Lower lobe of right lung (tissue), 2 donors: ENCODE results near the gene IL12A. TPM values are rescaled to one million over a fixed set of nuclear protein-coding genes. Genes with fewer than 3 reads are reported as not detected.

Experiments
- ATAC-seq, 2 donors: fragments of 200-7000 bp; cut with Tn5 transposase; one replicate each; pipeline ENCODE4 v1.9.1; 2020 to 2022; ENCODE audit warnings: mild to moderate bottlenecking in 2 of 2, moderate library complexity in 2 of 2
- DNase-seq: peaks from one replicate; pipeline ENCODE4 v3.0.0-alpha.2; 2020
- H3K27ac ChIP-seq: fragments of 200-600 bp; one replicate; pipeline ENCODE4 v1.8.0; 2022
- H3K27me3 ChIP-seq: fragments of 200-600 bp; one replicate; pipeline ENCODE4 v1.8.0; 2022; ENCODE audit warnings: low read depth
- H3K36me3 ChIP-seq: fragments of 200-600 bp; one replicate; pipeline ENCODE4 v1.8.0; 2022; ENCODE audit warnings: mild to moderate bottlenecking
- H3K4me1 ChIP-seq: fragments of 200-600 bp; one replicate; pipeline ENCODE4 v1.8.0; 2022
- H3K4me3 ChIP-seq: fragments of 200-600 bp; one replicate; pipeline ENCODE4 v1.8.0; 2022; ENCODE audit warnings: mild to moderate bottlenecking
- H3K9me3 ChIP-seq: fragments of 200-600 bp; one replicate; pipeline ENCODE4 v1.8.0; 2022
- intact Hi-C: fragments of 100-400 bp; cut with DNase I; formaldehyde crosslinking; loops from one replicate; pipeline ENCODE4 v1.11.0; 2022
- total RNA-seq: library from RNA; stranded (reverse); fragmentation: NEBNext Ultra II Directional; extraction: Animal tissue kit (Norgen Biotek cat#: 25700); gene quantifications from one replicate; pipeline ENCODE4 v1.2.1, GENCODE V29; 2021
- TF ChIP-seq, protein P1 (sequence below): fragments of 200-600 bp; IDR thresholded peaks from one replicate; pipeline ENCODE4 v1.8.0; 2022; ENCODE audit warnings: antibody characterized with exemption, mild to moderate bottlenecking
- donor health status: DM: no; HTN: yes; CAD: no; lungs with severe emphysema.

Gene IL12A
- total RNA-seq, 1 donor from 2014 or later: 2.9 TPM

DNA sequence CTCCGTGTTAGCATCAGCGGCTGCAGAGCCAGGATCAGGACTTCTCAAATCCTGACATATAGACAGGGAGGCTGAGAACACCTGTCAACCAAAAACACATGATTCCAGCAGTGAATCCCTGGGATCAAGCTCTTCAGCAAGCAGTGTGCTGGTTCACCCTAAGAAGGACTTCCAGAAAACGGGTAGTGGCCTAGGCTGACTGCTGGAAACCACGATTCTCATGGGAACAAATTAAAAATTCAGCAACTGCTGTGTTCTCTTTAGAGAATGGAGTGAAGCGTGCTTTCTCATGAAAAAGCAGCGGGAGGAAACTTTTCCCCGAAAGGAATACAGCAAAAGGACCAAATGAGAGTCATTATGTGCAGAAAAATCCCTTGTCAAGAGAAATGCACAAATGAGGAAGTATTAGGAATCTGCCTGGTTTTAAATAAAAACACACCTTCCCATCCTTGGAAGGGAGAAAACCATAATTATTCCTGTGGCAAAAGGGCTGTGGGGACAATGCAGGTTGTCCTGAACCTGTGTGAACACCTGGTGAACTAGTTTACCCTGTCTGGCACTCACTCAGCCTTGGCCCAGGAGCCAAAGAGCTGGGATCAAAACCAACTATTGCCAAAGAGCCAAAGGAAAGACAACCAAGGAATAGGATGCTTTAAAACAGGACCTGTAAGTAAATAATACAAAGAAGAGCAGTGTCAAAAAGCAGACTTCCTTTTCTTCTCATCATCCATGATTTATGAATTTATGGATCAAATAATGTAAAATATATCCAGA, 13.4 kb downstream of the IL12A start:
- Histone ChIP-seq H3K4me3 (no peak overlapping the region), H3K36me3 (no peaks in the 10 kb centered on the region), H3K9me3 (no peaks in the 10 kb centered on the region), H3K27ac (no peak overlapping the region), H3K27me3 (no peaks in the 10 kb centered on the region), H3K4me1 (no peaks in the 10 kb centered on the region)
- intact Hi-C loops: loop anchor here (5.0 kb wide), 1 partner anchor 115 kb away; no protein-coding TSS in a partner anchor
- TF ChIP-seq, protein P1, sequence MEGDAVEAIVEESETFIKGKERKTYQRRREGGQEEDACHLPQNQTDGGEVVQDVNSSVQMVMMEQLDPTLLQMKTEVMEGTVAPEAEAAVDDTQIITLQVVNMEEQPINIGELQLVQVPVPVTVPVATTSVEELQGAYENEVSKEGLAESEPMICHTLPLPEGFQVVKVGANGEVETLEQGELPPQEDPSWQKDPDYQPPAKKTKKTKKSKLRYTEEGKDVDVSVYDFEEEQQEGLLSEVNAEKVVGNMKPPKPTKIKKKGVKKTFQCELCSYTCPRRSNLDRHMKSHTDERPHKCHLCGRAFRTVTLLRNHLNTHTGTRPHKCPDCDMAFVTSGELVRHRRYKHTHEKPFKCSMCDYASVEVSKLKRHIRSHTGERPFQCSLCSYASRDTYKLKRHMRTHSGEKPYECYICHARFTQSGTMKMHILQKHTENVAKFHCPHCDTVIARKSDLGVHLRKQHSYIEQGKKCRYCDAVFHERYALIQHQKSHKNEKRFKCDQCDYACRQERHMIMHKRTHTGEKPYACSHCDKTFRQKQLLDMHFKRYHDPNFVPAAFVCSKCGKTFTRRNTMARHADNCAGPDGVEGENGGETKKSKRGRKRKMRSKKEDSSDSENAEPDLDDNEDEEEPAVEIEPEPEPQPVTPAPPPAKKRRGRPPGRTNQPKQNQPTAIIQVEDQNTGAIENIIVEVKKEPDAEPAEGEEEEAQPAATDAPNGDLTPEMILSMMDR: no peak
- no peak for ATAC-seq
- DNase-seq: no peak

- TF ChIP-seq, protein P1: peak; percentile 63
- Histone ChIP-seq H3K27me3 (no peaks in the 10 kb centered on the region), H3K27ac (no peak overlapping the region), H3K36me3 (no peaks in the 10 kb centered on the region), H3K9me3 (no peaks in the 10 kb centered on the region), H3K4me3 (no peak overlapping the region), H3K4me1 (no peaks in the 10 kb centered on the region)
- peak; percentile 70 for DNase-seq
- peak; percentile 85 to 87 for ATAC-seq
- intact Hi-C loops: loop anchor here (5.0 kb wide), 1 partner anchor 116 kb away; no protein-coding TSS in a partner anchor
Measured at GRCh38 chr3:160003520-160004128, 15.0 kb downstream of the IL12A start.

DNA sequence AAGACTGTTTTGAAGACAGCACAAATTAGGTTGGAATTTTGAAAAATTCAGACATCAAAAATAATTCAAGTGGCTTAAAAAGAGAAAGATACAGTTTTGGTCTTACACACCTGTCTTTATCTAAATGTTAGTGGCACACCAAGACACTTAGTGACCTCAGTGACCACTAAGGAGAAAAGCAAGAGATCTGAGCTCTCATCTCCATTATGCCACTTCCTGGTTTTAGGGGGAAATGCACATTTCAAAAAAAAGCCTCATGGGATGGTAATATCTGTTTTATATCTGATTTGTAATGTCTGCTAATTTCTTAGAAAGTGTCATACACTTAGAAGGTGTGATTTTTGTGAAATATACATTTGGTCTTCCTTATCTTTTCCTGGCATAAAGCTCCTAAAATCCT, 16.4 kb downstream of the IL12A start:
- Histone ChIP-seq H3K27me3 (no peaks in the 10 kb centered on the region), H3K36me3 (no peaks in the 10 kb centered on the region), H3K4me1 (no peaks in the 10 kb centered on the region), H3K27ac (no peak overlapping the region), H3K4me3 (no peak overlapping the region), H3K9me3 (no peaks in the 10 kb centered on the region)
- TF ChIP-seq, protein P1: no peak
- intact Hi-C loops: no loop called here
- ATAC-seq (no peak), DNase-seq (no peak)

DNA sequence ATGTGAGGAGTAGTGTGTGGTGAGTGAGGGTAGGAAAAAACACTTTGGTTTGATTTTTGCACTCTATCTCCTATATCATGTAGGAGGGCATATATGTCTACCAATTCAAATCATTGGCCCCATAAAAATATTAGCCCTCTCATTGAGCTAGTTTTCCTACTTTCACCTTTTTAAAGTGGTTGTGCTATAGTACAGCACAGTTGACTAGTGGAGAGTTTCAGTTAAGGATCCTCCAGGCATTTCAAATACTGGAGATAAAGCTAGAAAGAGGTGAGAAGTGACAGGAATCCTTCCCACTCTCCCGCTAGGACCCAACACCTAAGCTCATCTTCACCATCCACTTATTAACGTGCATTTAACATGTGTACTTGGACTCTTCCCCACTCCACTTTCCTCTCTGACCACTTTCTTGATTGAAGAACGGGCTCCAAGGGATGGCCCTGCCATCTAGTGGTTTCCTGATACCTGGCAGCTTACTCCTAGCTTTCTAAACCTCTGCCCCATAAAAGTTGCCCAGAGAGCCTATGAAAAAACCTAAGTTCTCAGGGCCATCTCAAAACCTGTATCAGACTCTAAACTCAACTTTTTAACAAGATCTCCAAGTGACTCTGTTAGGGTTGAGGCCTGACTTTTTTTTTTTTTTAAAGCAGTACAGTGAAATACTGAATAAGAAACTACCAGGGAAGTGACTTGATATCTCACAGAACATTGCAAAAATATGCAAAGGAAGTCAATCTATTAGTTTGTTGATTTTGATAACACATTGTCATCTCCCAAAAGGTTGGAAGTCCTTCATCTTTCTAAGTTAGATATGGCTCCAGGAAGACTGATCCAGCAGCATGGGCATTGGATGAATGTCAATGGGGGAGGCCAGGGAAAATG, 17.9 kb downstream of the IL12A start:
- Histone ChIP-seq H3K9me3 (no peaks in the 10 kb centered on the region), H3K27me3 (no peaks in the 10 kb centered on the region), H3K4me3 (no peak overlapping the region), H3K27ac (no peak overlapping the region), H3K4me1 (no peaks in the 10 kb centered on the region), H3K36me3 (no peaks in the 10 kb centered on the region)
- intact Hi-C loops: no loop called here
- peak; percentile 80 to 89 for ATAC-seq
- no peak for DNase-seq
- TF ChIP-seq, protein P1: peak; percentile 82

- Histone ChIP-seq H3K36me3 (no peaks in the 10 kb centered on the region), H3K9me3 (no peaks in the 10 kb centered on the region), H3K27ac (no peak overlapping the region), H3K4me1 (no peaks in the 10 kb centered on the region), H3K27me3 (no peaks in the 10 kb centered on the region), H3K4me3 (no peak overlapping the region)
- intact Hi-C loops: no loop called here
- TF ChIP-seq, protein P1: no peak
- no peak for DNase-seq
- no peak for ATAC-seq
Measured at GRCh38 chr3:160008961-160009360, 20.3 kb downstream of the IL12A start.
